IPS-18a (cell line): ENCODE results near the gene ADAP1.
"Not testable (repeated sequence)": the region's sequence is repeated elsewhere in the genome, so short reads cannot be mapped to it uniquely, and the experiment has no call there.

Experiments used
- H3K27ac ChIP-seq: one replicate; pipeline ENCODE4 v1.5.1; 2013; ENCODE audit warnings: low read length
- H3K27me3 ChIP-seq: one replicate; pipeline ENCODE4 v1.6.1; 2013; ENCODE audit warnings: mild to moderate bottlenecking, low read length; ENCODE audit not compliant: control insufficient read depth, insufficient read depth
- H3K36me3 ChIP-seq: one replicate; pipeline ENCODE4 v1.6.1; 2013; ENCODE audit warnings: low read depth, low read length; ENCODE audit not compliant: control insufficient read depth
- H3K4me1 ChIP-seq: one replicate; pipeline ENCODE4 v1.6.1; 2013; ENCODE audit warnings: low read depth, low read length; ENCODE audit not compliant: control insufficient read depth
- H3K4me3 ChIP-seq: one replicate; pipeline ENCODE4 v1.5.1; 2013; ENCODE audit warnings: low read length
- H3K9ac ChIP-seq: one replicate; pipeline ENCODE4 v1.6.1; 2013; ENCODE audit warnings: mild to moderate bottlenecking, low read length, moderate library complexity
- H3K9me3 ChIP-seq: one replicate; pipeline ENCODE4 v1.6.1; 2013; ENCODE audit warnings: low read depth, low read length; ENCODE audit not compliant: control insufficient read depth

The ADAP1 gene

GRCh38 chr7:877312-878232 lies 76.9 kb downstream of the ADAP1 start:
- H3K36me3 ChIP-seq: peaks cover 26% of the 10 kb centered on the region
- H3K27ac ChIP-seq: no peak overlapping the region
- peak overlapping the region; percentile 75 for H3K4me3 ChIP-seq
- no peaks in the 10 kb centered on the region for H3K9me3 ChIP-seq
- H3K9ac ChIP-seq: peak overlapping the region; percentile 74
- H3K4me1 ChIP-seq: peaks cover 10% of the 10 kb centered on the region
- H3K27me3 ChIP-seq: no peaks in the 10 kb centered on the region

- Histone ChIP-seq H3K4me1 (peaks cover 10% of the 10 kb centered on the region), H3K27ac (no peak overlapping the region), H3K36me3 (peaks cover 33% of the 10 kb centered on the region), H3K9ac (peak overlapping the region; percentile 74), H3K27me3 (no peaks in the 10 kb centered on the region), H3K4me3 (peak overlapping the region; percentile 75), H3K9me3 (no peaks in the 10 kb centered on the region)
These were observed 77.5 kb downstream of the ADAP1 start for GRCh38 chr7:876972-877311.

GRCh38 chr7:876077-876971 lies 78.2 kb downstream of the ADAP1 start, which contains the start of gene GET4:
Gene GET4 (plus strand): TSS chr7:876554. CDS start chr7:876646, 92 bp downstream.
- Histone ChIP-seq H3K27ac (no peak within 1 kb of the TSS), H3K9ac (peak within 1 kb of the TSS; percentile 74), H3K27me3 (no peaks in the 10 kb centered on the region), H3K36me3 (peaks cover 34% of the 10 kb centered on the region), H3K4me3 (peak within 1 kb of the TSS; percentile 75), H3K9me3 (no peaks in the 10 kb centered on the region), H3K4me1 (peaks cover 10% of the 10 kb centered on the region)

- H3K36me3 ChIP-seq: peaks cover 37% of the 10 kb centered on the region
- peaks cover 10% of the 10 kb centered on the region for H3K4me1 ChIP-seq
- no peak overlapping the region for H3K9ac ChIP-seq
- H3K9me3 ChIP-seq: no peaks in the 10 kb centered on the region
- no peak overlapping the region for H3K27ac ChIP-seq
- no peak overlapping the region for H3K4me3 ChIP-seq
- no peaks in the 10 kb centered on the region for H3K27me3 ChIP-seq
These were observed 78.9 kb downstream of the ADAP1 start for GRCh38 chr7:875476-876076.

GRCh38 chr7:875051-875450 lies 79.4 kb downstream of the ADAP1 start:
- H3K27me3 ChIP-seq: no peaks in the 10 kb centered on the region
- H3K9ac ChIP-seq: no peak overlapping the region
- H3K27ac ChIP-seq: no peak overlapping the region
- peaks cover 37% of the 10 kb centered on the region for H3K36me3 ChIP-seq
- no peak overlapping the region for H3K4me3 ChIP-seq
- peaks cover 10% of the 10 kb centered on the region for H3K4me1 ChIP-seq
- no peaks in the 10 kb centered on the region for H3K9me3 ChIP-seq

GRCh38 chr7:874031-874749 lies 80.3 kb downstream of the ADAP1 start:
- H3K36me3 ChIP-seq: peaks cover 39% of the 10 kb centered on the region
- H3K4me1 ChIP-seq: peaks cover 10% of the 10 kb centered on the region
- no peaks in the 10 kb centered on the region for H3K9me3 ChIP-seq
- H3K27me3 ChIP-seq: no peaks in the 10 kb centered on the region
- H3K9ac ChIP-seq: no peak overlapping the region
- H3K27ac ChIP-seq: no peak overlapping the region
- no peak overlapping the region for H3K4me3 ChIP-seq

- Histone ChIP-seq H3K9me3 (no peaks in the 10 kb centered on the region), H3K36me3 (peaks cover 38% of the 10 kb centered on the region), H3K9ac (no peak overlapping the region), H3K4me1 (peaks cover 10% of the 10 kb centered on the region), H3K4me3 (no peak overlapping the region), H3K27ac (no peak overlapping the region), H3K27me3 (no peaks in the 10 kb centered on the region)
These were observed 81.0 kb downstream of the ADAP1 start for GRCh38 chr7:873367-874002.

GRCh38 chr7:872685-873084 lies 81.8 kb downstream of the ADAP1 start:
- not testable (repeated sequence) for H3K9me3 ChIP-seq, H3K4me1 ChIP-seq, H3K9ac ChIP-seq, H3K27ac ChIP-seq, H3K4me3 ChIP-seq, H3K27me3 ChIP-seq
- peaks cover 39% of the 10 kb centered on the region for H3K36me3 ChIP-seq

GRCh38 chr7:871900-872537 lies 82.5 kb downstream of the ADAP1 start:
- Histone ChIP-seq H3K27ac (no peak overlapping the region), H3K9me3 (no peaks in the 10 kb centered on the region), H3K27me3 (no peaks in the 10 kb centered on the region), H3K4me1 (peaks cover 5% of the 10 kb centered on the region), H3K4me3 (no peak overlapping the region), H3K9ac (no peak overlapping the region), H3K36me3 (peaks cover 45% of the 10 kb centered on the region)

GRCh38 chr7:869348-869747 lies 85.1 kb downstream of the ADAP1 start:
- Histone ChIP-seq H3K4me3 (no peak overlapping the region), H3K27me3 (no peaks in the 10 kb centered on the region), H3K4me1 (peaks cover 5% of the 10 kb centered on the region), H3K27ac (no peak overlapping the region), H3K36me3 (peaks cover 51% of the 10 kb centered on the region), H3K9ac (no peak overlapping the region), H3K9me3 (no peaks in the 10 kb centered on the region)
